GM12878 (cell line): ENCODE measurements around the gene LRRC23. TPM values are rescaled to one million over a fixed set of nuclear protein-coding genes. Genes with fewer than 3 reads are reported as not detected.
A peak's percentile ranks its signal among the peaks of the same experiment; 100 is the strongest.
"Not testable (repeated sequence)": the region's sequence is repeated elsewhere in the genome, so short reads cannot be mapped to it uniquely, and the experiment has no call there.

Source experiments
- ATAC-seq: fragments of 200-7000 bp; cut with Tn5 transposase; 3 replicates; pipeline ENCODE4 v1.9.1; 2020; ENCODE audit warnings: mild to moderate bottlenecking, moderate library complexity
- BruUV-seq: library from RNA; stranded (reverse); fragments of 400-500 nt; replicated peaks from 2 replicates; lab custom pipeline; 2021; lab: Mats Ljungman, UMichigan
- CTCF ChIA-PET: fragments of 300-600 bp; sonication (Branson Sonifier 250); formaldehyde crosslinking; extraction: SDS; loops from one replicate; lab custom pipeline; 2021; ENCODE audit warnings: inconsistent platforms; lab: Yijun Ruan, JAX
- POLR2A ChIA-PET: fragments of 350-600 bp; formaldehyde crosslinking; extraction: SDS; loops from one replicate; lab custom pipeline; 2021; ENCODE audit warnings: inconsistent platforms; lab: Charles Lee
- RAD21 ChIA-PET: fragments of 300-600 bp; sonication (Branson Sonifier 250); formaldehyde crosslinking; loops from one replicate; lab custom pipeline; 2023; ENCODE audit warnings: antibody characterized with exemption; ENCODE audit not compliant: unreplicated experiment; lab: Charles Lee
- SMC1A ChIA-PET: fragments of 300-600 bp; sonication (Branson Sonifier 250); formaldehyde crosslinking; loops from one replicate; lab custom pipeline; 2023; ENCODE audit not compliant: unreplicated experiment, uncharacterized antibody; lab: Charles Lee
- DNase-seq: peaks from one replicate; pipeline ENCODE4 v3.0.0-alpha.2; 2011; ENCODE audit warnings: low read depth, low spot score
- FAIRE-seq: peaks from 3 replicates; lab custom pipeline; 2011; peaks lifted over from hg19 to GRCh38; lab: Jason Lieb, UNC
- H2AFZ ChIP-seq: 2 replicates; pipeline ENCODE4 v1.6.0; 2011; ENCODE audit warnings: low read depth, low read length, control low read depth; ENCODE audit not compliant: control insufficient read depth
- H3K27ac ChIP-seq: 2 replicates; pipeline ENCODE4 v1.5.1; 2011; ENCODE audit warnings: control low read depth; ENCODE audit not compliant: control insufficient read depth, insufficient read depth
- H3K27me3 ChIP-seq, 2 experiments: replicated peaks in 1 of 2; 2 replicates each; pipeline versions ENCODE4 v1.6.0 to v1.6.1; 2011; ENCODE audit warnings: low read length in 1 of 2; ENCODE audit not compliant: control insufficient read depth in 2 of 2, insufficient read depth in 2 of 2
- H3K36me3 ChIP-seq, 2 experiments: 2 replicates each; pipeline ENCODE4 v1.5.1; 2011; ENCODE audit warnings: low read length in 1 of 2; ENCODE audit not compliant: control insufficient read depth in 2 of 2, insufficient read depth in 2 of 2
- H3K4me1 ChIP-seq: 2 replicates; pipeline ENCODE4 v1.6.1; 2011; ENCODE audit warnings: mild to moderate bottlenecking, low read length, moderate library complexity, mixed read lengths; ENCODE audit not compliant: control insufficient read depth, insufficient read depth
- H3K4me2 ChIP-seq: 2 replicates; pipeline ENCODE4 v1.6.0; 2011; ENCODE audit warnings: control low read depth; ENCODE audit not compliant: control insufficient read depth, insufficient read depth
- H3K4me3 ChIP-seq: fragments of 200-600 bp; sonication (generic); 2 replicates; pipeline ENCODE4 v1.5.1; 2016
- H3K79me2 ChIP-seq: 2 replicates; pipeline ENCODE4 v1.6.0; 2011; ENCODE audit warnings: low read length; ENCODE audit not compliant: control insufficient read depth, insufficient read depth
- H3K9ac ChIP-seq: 2 replicates; pipeline ENCODE4 v1.8.0; 2011; ENCODE audit warnings: low read length, control low read depth, mixed read lengths; ENCODE audit not compliant: control insufficient read depth, insufficient read depth
- H3K9me3 ChIP-seq: replicated peaks from 3 replicates; pipeline ENCODE4 v1.5.1; 2011; ENCODE audit warnings: mild to moderate bottlenecking, low read length; ENCODE audit not compliant: control insufficient read depth, insufficient read depth
- H4K20me1 ChIP-seq: 2 replicates; pipeline ENCODE4 v1.6.0; 2011; ENCODE audit not compliant: control insufficient read depth, insufficient read depth
- WGBS: methylation state at CpG from one replicate; pipeline ENCODE4 v1.1.6; 2016; ENCODE audit warnings: low lambda C conversion rate; ENCODE audit not compliant: insufficient replicate concordance, insufficient coverage; ENCODE audit errors: missing lambda C conversion rate; 5-methylcytosine and 5-hydroxymethylcytosine counted together
- in situ Hi-C: fragments of 300-500 bp; cut with MboI; formaldehyde crosslinking; loops from 9 replicates; pipeline ENCODE4 v1.14.3; 2018; ENCODE audit warnings: mixed read lengths
- intact Hi-C: fragments of 100-400 bp; cut with micrococcal nuclease; formaldehyde crosslinking; loops from one replicate; pipeline ENCODE4 v1.14.2; 2022; ENCODE audit not compliant: unreplicated experiment
- polyA plus RNA-seq, 11 experiments: library from polyadenylated mRNA; depleted of rRNA in 4 of 11; unstranded in 6 of 11; stranded (reverse) in 5 of 11; fragments of >200 nt; fragmentation: Nextera tagmentation in 4 of 11; fragmentation: Illumina TruSeq in 1 of 11; extraction: Ambion mirVana in 4 of 11; extraction: Trizol in 1 of 11; gene quantifications; 1 replicate in 1 of 11; 2 replicates in 10 of 11; pipeline versions ENCODE4 v1.2.1 to v1.2.3, GENCODE V29; 2011 to 2016; ENCODE audit warnings: inconsistent platforms in 2 of 11, missing spikeins in 2 of 11, low read depth in 1 of 11
- total RNA-seq, 4 experiments: library from RNA; depleted of rRNA in 3 of 4; stranded (reverse); fragments of >200 nt in 3 of 4; fragmentation: Illumina TruSeq in 1 of 4; extraction: Trizol in 1 of 4; gene quantifications; 2 replicates each; pipeline versions ENCODE4 v1.2.1 to v1.2.3, GENCODE V29; 2013 to 2021

Gene LRRC23
- total and polyA plus RNA-seq, 10 of the 15 experiments (the other 5 are each of a cell fraction or from before 2014, with no cell fraction given) = 1.4 to 6.9 (median 3.4) TPM

DNA sequence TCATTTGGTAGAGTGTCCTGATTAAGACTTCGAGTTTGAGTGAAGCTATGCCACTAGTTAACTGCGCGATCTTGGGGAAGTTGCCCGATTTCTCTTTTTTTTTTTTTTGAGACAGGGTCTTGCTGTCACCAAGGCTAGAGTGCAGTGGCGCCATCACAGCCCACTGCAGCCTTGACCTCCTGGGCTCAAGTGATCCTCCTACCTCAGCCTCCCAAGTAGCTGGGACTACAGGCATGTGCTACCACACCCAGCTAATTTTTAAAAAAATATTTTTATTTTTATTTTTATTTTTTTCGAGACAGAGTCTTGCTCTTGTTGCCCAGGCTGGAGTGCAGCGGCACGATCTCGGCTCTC is 30.6 kb upstream of the LRRC23 start:
- H3K9me3 ChIP-seq, intact Hi-C loops, in situ Hi-C loops, ATAC-seq, DNase-seq, BruUV-seq, H3K27me3 ChIP-seq, FAIRE-seq: not testable (repeated sequence)
- H3K4me2 ChIP-seq = peak overlapping the region; percentile 96
- peaks cover 21% of the 10 kb centered on the region for H3K79me2 ChIP-seq
- peak overlapping the region; percentile 71 for H2AFZ ChIP-seq
- RAD21 ChIA-PET = interaction anchor here (0.7 to 5.3 kb wide), 3 partner anchors 18 to 48 kb away, joined by 3 to 41 read pairs (median 37); partner anchors contain the start of genes CDCA3 and USP5
- 61% methylated on average over 9 of the region's 9 CpGs for WGBS
- peak overlapping the region; percentile 61; the same call in 1 of the 2 replicates for H3K9ac ChIP-seq
- SMC1A ChIA-PET = interaction anchor here (0.6 to 4.5 kb wide), 2 partner anchors 9 to 18 kb away, joined by 3 to 41 read pairs; no protein-coding TSS in a partner anchor
- POLR2A ChIA-PET = interaction anchor here (0.6 to 5.0 kb wide), 5 partner anchors 9 to 70 kb away, joined by 4 to 52 read pairs (median 22); partner anchors contain the start of genes C12orf57, CDCA3, RNU7-1 and USP5
- H3K27ac ChIP-seq = peak overlapping the region; percentile 59; the same call in 1 of the 2 replicates
- CTCF ChIA-PET = interaction anchor here (0.6 to 8.7 kb wide), 10 partner anchors 18 to 219 kb away, joined by 3 to 121 read pairs (median 8); partner anchors contain the start of genes C1R and LPCAT3
- H4K20me1 ChIP-seq = peaks cover 12% of the 10 kb centered on the region
- peaks cover 20 to 29% of the 10 kb centered on the region in 2 experiments for H3K36me3 ChIP-seq
- H3K4me1 ChIP-seq = peaks cover 28% of the 10 kb centered on the region
- H3K4me3 ChIP-seq = peak overlapping the region; percentile 87; the same call in 1 of the 2 replicates

DNA sequence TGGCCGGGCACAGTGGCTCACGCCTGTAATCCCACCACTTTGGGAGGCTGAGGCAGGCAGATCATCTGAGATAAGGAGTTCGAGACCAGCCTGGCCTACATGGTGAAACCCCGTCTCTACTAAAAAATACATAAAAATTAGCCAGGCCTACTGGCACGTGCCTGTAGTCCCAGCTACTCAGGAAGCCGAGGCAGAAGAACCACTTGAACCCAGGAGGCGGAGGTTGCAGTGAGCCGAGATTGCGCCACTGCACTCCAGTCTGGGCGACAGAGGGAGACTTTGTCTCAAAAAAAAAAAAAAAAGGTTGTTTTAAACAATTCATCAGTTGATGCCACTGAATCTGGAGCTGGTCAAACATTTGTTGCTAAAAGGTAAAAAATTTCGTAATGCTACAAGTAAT is 24.8 kb upstream of the LRRC23 start:
- ATAC-seq, in situ Hi-C loops, H3K27ac ChIP-seq, RAD21 ChIA-PET, H3K4me1 ChIP-seq, FAIRE-seq, H3K9me3 ChIP-seq, H3K79me2 ChIP-seq, H4K20me1 ChIP-seq, H2AFZ ChIP-seq, intact Hi-C loops, BruUV-seq, H3K27me3 ChIP-seq, H3K4me3 ChIP-seq, SMC1A ChIA-PET, H3K4me2 ChIP-seq, DNase-seq, H3K9ac ChIP-seq: not testable (repeated sequence)
- WGBS = 89% methylated on average over 11 of the region's 11 CpGs
- POLR2A ChIA-PET = interaction anchor here (0.6 to 2.3 kb wide), 6 partner anchors 26 to 1204 kb away, joined by 3 to 12 read pairs (median 3); partner anchors contain the start of gene USP5
- peaks cover 4 to 20% of the 10 kb centered on the region in 2 experiments; a peak in 3 of 4 replicates for H3K36me3 ChIP-seq
- CTCF ChIA-PET = interaction anchor here (1.5 to 4.5 kb wide), 2 partner anchors 8 to 11 kb away, joined by 6 to 19 read pairs; partner anchors contain the start of gene SPSB2
